ENCODE data around the gene TNFRSF4.

TNFRSF4 gene

GRCh38 chr1:1232208-1232795, 18.3 kb upstream of the TNFRSF4 start, which contains the start of gene B3GALT6:
Gene B3GALT6, plus strand, starts transcription at chr1:1232237. Its CDS starts 42 bp downstream, at chr1:1232279.
- DNase-seq: no peak

GRCh38 chr1:1231400-1232207, 17.7 kb upstream of the TNFRSF4 start, which contains the start of gene SDF4:
Gene SDF4, minus strand, starts transcription at chr1:1232001. Its CDS starts 3,229 bp downstream, at chr1:1228772.
- DNase-seq: peak; percentile 95

- no peak for DNase-seq
Observed at GRCh38 chr1:1230656-1231399, 16.9 kb upstream of the TNFRSF4 start.

- DNase-seq: no peak
Observed at GRCh38 chr1:1229770-1230169, 15.8 kb upstream of the TNFRSF4 start.

GRCh38 chr1:1228596-1229321, 14.8 kb upstream of the TNFRSF4 start:
- DNase-seq: no peak

- DNase-seq: no peak
Observed at GRCh38 chr1:1228187-1228586, 14.2 kb upstream of the TNFRSF4 start.

GRCh38 chr1:1227386-1227785, 13.4 kb upstream of the TNFRSF4 start:
- DNase-seq: no peak

GRCh38 chr1:1226566-1227362, 12.8 kb upstream of the TNFRSF4 start:
- no peak for DNase-seq

- no peak for DNase-seq
Observed at GRCh38 chr1:1225913-1226312, 12.0 kb upstream of the TNFRSF4 start.

GRCh38 chr1:1225238-1225845, 11.4 kb upstream of the TNFRSF4 start:
- no peak for DNase-seq

- no peak for DNase-seq
Observed at GRCh38 chr1:1223891-1224290, 9.9 kb upstream of the TNFRSF4 start.

- no peak for DNase-seq
Observed at GRCh38 chr1:1223321-1223720, 9.4 kb upstream of the TNFRSF4 start.

- no peak for DNase-seq
Observed at GRCh38 chr1:1222575-1223225, 8.7 kb upstream of the TNFRSF4 start.

GRCh38 chr1:1221887-1222574, 8.1 kb upstream of the TNFRSF4 start:
- DNase-seq: no peak

- no peak for DNase-seq
Observed at GRCh38 chr1:1220197-1220596, 6.2 kb upstream of the TNFRSF4 start.

- DNase-seq: no peak
Observed at GRCh38 chr1:1219341-1219740, 5.4 kb upstream of the TNFRSF4 start.

GRCh38 chr1:1218524-1219200, 4.7 kb upstream of the TNFRSF4 start:
- DNase-seq: no peak

- DNase-seq: no peak
Observed at GRCh38 chr1:1217621-1218523, 3.9 kb upstream of the TNFRSF4 start.
